Prostate gland (tissue), 2 donors: ENCODE data around the gene CASP10.

ENCODE experiments used
- POLR2A ChIP-seq: fragments of 450-650 bp; IDR thresholded peaks from one replicate; pipeline ENCODE4 v1.6.1; 2016; ENCODE audit warnings: antibody characterized with exemption, mild to moderate bottlenecking
- TF ChIP-seq, protein P1 (sequence below), 4 experiments: fragments of 200-600 bp in 2 of 4; fragments of 450-650 bp in 2 of 4; sonication (generic) in 2 of 4; IDR thresholded peaks; 1 replicate in 3 of 4; 2 replicates in 1 of 4; pipeline ENCODE4 v1.5.1; 2016 to 2019; ENCODE audit warnings: antibody characterized with exemption in 4 of 4, mild to moderate bottlenecking in 2 of 4, moderate library complexity in 2 of 4

DNA sequence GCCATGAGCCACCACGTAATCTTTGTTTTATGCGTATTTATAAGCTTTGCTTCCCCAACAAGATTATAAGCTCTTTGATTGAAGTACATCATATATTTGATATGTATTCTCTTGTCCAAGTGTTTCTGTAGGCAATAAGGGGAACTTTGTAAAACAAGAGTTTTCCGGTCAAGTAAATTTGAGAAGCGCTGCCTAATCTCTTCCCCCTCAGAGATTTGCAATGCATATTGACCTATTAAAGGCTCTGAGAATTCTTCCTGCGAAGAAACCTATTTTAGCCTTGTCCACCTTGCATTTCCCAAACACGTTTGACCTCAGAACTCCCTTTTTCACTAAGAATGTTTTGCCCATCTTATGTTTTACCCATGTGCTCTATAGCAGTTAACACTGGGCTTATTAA lies 26.9 kb upstream of the CASP10 start:
- TF ChIP-seq, protein P1, sequence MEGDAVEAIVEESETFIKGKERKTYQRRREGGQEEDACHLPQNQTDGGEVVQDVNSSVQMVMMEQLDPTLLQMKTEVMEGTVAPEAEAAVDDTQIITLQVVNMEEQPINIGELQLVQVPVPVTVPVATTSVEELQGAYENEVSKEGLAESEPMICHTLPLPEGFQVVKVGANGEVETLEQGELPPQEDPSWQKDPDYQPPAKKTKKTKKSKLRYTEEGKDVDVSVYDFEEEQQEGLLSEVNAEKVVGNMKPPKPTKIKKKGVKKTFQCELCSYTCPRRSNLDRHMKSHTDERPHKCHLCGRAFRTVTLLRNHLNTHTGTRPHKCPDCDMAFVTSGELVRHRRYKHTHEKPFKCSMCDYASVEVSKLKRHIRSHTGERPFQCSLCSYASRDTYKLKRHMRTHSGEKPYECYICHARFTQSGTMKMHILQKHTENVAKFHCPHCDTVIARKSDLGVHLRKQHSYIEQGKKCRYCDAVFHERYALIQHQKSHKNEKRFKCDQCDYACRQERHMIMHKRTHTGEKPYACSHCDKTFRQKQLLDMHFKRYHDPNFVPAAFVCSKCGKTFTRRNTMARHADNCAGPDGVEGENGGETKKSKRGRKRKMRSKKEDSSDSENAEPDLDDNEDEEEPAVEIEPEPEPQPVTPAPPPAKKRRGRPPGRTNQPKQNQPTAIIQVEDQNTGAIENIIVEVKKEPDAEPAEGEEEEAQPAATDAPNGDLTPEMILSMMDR (IDR thresholded peaks at IDR 0.05): no peak
- TF ChIP-seq POLR2A: no peak
